HG03045 (cell line): Measurements from ENCODE around the gene CDKN3.
"Not testable (repeated sequence)": the region's sequence is repeated elsewhere in the genome, so short reads cannot be mapped to it uniquely, and the experiment has no call there.

Experiments
- ATAC-seq: cut with Tn5 transposase; IDR thresholded peaks from one replicate; pipeline ENCODE4 v1.9.1; 2021; ENCODE audit warnings: mild to moderate bottlenecking, moderate library complexity; ENCODE audit not compliant: unreplicated experiment

CDKN3 gene

DNA sequence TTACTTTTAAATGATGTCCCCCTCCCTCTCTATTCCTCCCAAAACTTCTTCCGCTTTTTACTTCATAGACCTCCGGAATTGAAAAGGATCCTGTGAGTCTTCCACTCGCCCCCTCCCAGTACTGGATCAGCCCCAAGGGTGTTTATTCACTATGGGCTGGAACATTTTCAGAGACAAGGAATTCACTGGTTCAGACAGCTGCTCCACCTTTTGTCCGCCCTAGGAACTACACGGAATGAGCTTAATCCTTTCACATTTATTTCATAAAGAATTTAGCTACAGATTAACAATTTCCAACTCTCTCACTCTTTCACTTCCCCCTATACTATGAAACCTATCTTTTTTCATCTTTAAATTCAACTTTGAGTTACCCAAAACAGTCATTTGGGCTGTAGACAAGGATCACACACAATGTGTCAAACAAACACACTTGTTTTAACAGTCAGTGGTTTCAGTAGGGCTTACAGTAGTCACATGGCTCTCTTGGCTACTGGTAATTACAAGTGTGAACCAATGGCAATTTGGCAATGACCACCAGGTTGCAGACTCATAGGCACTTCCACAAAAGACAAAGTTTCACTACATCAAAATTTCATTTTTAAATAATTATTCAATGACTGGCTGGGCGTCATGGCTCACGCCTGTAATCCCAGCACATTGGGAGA is 23.8 kb downstream of the CDKN3 start:
- no peak for ATAC-seq

DNA sequence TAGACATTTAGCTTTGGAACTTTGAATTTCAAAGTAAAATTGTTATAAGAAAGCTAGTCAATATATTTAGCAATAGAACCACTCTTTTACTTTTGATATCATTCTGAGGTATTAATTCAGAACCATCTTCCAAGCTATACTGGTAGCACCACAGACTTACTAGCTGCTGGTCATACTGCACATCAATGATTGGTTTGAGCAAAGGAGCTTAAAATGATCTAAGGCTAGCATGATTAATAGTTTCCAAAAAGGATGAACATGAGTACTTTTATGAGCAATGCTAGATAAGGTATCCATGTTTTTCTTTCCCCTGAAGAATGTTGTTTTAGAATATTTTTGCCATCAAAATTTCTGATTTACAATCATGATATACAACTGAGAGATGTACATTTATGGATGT is 27.2 kb downstream of the CDKN3 start:
- no peak for ATAC-seq

DNA sequence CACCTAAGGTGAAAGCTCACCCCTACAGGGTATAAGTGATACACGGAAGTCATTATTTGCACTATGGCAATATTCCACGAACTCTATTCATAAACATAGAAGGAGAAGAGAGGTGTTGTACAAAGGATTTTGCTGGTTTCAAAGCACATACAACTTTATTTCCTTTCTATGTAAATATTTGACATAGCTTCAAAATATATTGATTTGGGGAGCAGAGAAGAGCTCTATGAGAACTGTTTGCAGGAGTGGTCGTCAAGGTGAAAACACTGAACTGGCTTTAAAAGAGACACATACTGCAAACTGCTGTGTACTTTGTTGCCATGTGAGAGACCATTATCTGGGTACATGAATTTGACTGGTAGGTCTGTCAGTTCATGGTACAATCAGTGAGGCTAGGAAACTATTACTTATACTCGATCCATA is 27.7 kb downstream of the CDKN3 start:
- ATAC-seq, result no peak

DNA sequence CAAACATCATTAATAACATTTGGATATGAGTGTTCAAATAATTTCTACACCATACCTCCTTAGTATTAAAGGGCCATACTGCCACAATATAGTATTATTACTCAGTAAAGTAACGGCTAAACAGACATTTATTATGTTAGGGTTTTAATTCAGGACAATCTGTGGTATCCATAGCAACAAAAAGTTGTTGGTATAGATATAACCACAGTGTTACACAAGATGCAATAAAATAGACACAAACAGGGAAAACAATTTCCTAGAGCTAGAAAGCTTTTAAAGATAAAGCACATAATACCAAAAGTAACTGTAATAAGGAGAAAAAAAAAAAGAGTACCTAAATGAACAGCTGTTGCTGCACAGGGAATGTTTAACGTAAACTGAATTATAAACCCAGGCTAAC is 28.3 kb downstream of the CDKN3 start:
- ATAC-seq, result no peak

DNA sequence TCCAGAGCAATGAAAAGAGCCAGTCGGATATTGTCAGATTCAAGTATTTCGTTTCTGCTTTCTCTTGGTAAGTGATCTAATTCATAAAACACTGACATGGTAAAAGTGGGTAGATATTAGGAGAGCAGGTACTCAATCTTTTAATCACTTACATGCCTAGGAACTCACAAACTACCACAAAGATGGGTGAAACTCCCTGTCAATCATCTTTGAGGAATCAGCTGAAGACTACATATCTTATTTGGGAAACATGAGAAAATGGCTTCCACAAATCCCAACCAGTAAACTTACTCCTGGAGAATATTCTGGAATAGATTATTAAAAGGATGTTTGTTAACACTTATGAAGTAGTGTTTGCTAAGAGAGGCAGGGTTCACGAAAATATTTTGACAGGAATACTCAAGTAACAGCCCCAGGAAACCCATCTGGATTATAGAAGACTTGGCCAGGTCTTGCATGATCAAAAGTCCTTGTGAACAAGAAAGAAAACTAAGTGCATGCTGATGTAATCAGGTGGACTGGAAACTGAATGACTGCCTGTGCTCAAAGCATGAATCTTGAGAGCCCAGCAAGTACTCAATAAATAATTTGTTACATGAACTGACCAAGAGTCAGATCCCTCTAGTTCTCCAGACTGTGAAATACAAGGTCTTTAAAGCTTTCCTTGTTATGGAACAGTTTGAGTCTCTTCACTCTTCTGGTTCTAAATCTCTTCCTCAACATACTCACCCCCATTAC is 28.9 kb downstream of the CDKN3 start:
- no peak for ATAC-seq

DNA sequence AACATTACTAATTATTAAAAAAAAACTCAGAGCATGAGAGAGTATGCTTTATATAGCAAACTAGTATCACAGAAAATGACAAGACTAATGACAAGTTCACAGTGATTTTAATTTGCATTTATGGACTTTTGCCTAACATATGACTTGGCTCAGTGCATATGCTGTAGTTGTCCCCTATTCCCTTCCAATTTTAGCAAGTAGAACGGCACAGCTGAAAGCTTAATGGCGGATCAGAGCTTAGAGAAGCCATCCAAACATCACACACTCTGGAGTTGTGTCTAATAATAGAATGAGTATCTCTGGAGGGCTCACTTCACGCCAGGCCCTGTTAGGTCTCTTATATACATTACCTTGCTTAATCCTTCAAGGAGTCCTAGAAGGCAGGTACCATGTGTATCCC is 31.1 kb downstream of the CDKN3 start:
- no peak for ATAC-seq

DNA sequence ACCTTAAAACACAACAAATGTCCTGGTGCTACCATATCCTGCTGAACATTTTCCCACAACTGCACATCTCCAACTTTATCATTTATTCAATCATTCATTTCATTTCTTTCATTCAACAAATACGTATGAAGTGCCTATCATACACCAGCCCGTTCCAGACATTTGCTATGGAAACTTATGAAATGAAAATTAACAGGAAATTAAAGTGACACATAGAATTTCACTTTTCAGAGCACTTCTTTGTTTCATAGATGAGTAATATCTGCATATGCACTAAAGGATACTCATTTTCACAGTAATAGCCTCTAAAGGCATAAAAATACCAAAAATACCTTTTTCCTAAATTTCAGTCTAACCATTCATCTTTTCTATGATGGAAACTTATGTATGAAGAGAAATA is 31.7 kb downstream of the CDKN3 start:
- ATAC-seq, result no peak

DNA sequence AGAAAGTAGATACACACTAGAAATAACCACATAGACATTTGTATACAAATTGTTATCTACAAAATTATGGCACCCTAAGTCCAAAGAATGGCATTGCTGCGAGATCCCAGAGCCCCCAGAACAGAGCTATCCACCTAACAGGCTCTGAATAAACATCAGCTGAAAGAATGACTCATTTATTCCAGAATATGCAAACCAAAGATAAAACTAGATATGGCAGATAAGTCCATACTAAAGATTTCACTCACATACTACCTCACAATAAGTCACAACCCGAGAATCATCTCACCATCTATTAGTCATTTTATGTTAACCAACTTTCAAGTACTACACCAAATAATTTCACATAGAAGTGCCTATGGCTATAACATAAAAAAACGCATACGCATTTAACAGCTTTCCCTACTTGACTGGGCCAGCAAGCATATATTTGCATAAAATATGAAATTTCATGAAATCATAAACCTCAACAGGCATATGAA is 38.7 kb downstream of the CDKN3 start:
- no peak for ATAC-seq

DNA sequence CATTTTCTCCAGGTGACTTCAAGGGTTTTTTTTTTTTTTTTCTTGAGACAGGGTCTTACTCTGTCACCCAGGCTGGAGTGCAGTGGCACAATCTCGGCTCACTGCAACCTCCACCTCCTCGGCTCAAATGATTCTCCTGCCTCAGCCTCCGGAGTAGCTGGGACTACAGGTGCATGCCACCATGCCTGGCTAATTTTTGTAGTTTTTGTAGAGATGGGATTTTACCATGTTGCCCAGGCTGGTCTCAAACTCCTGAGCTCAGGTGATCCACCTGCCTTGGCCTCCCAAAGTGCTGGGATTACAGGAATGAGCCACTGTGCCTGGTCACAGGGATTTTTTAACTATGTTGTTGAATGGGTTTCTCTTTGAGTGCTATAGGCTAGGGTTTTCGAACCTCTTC is 41.1 kb downstream of the CDKN3 start:
- not testable (repeated sequence) for ATAC-seq

DNA sequence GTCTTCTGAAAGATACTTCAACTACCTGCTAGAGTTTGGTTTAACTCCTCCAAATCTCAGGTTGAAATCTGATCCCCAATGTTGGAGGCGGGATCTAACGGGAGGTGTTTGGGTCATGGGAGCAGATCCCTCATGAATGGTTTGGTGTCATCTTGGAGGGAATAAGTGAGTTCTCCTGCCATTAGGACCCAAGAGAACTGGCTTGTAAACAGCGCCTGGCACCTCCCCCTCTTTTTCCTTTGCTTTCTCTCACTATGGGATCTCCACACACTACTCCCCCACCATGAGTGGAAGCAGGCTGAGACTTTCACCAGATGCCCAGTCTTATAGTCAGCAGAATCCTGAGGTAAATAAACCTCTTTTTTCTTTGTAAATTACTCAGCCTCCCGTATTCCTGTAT is 41.9 kb downstream of the CDKN3 start:
- no peak for ATAC-seq

DNA sequence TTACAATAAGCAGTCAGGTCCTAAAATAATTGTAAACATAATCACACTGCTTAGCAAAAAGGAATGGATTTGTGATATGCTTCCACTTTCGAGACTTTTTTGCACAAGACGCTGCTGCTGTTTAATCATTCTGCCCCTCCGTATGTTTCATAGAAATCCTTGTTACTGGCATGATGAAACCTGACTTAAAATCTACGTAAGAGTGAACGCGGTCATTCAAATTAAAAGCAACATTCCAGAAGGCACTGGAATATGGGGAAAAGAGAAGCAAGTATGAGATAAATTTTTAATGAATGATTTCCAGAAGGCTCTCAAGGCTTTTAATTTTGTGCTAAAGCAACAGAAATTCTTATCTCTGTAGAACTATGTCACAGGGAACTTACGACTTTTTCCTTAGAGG is 43.2 kb downstream of the CDKN3 start:
- ATAC-seq, result no peak

DNA sequence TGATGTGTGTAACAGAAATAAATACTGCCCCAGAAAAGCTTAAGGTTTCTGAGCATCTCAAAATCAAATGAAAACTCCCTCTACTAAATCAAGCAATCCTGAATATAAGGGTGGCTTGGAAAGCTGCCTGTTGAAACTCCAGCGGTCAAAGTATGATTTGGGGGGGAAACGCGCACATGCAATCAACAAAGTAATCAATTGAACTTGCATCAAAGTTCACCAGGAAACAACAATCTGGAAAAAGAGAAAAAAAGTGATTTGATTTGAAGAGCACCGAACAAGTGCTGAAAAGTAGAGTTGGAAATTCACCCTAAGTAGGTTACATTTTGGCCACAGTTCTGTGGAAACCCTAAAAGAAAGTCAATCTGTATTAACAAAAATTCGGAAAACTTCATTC is 43.7 kb downstream of the CDKN3 start:
- no peak for ATAC-seq

DNA sequence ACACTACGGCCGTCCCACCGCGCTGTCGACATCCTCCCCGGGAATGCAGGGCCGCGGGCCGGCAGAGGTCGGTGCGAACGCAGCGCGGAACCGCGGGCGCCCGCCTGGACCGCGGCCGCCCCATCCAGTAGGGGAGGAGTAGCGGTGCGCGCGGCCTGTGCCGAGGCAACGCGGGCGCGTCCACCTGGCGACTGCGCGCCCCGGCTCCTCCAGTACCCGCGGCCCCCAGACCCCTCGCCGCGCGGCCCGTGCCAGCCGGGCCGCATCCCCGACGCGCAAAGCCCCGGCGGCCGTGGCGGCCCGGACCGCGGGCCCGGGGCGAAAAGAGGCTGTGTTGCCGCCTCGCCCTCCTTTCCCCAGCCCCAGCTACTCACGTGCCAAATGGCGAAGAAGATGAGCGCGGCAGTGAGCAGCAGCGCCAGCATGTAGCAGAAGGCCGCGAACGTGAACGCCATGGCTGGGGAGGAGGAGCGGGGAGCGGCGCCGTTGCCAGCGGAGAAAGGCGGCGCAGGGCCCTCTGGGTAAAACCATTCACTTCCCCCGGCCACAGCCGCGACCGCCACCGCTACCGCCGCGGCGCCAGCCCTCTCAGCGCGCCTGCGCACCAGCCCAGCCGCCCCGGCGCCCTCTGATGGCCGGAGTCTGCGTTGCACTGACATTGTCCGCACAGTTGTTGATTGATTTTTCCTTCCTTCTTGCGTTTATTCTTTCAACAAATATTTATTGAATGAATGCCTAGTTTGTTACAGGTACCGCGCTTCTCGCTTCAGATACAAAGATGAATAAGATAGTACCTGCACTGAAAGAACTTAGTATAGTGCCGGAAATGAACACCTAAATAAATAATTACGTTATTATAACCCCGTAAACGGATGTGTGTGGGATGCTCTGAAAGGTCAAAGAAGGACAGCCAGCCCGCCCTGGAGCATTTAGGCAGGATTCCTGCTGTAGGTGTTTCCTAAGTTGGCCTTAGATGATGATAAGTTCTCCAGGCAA is 44.4 kb downstream of the CDKN3 start, which contains the start of gene CNIH1:
Gene CNIH1 (minus strand): TSS at position 502 of the 996 bp plus-strand sequence. CDS start 47 bp downstream, at position 455.
- peak; percentile 97 for ATAC-seq

DNA sequence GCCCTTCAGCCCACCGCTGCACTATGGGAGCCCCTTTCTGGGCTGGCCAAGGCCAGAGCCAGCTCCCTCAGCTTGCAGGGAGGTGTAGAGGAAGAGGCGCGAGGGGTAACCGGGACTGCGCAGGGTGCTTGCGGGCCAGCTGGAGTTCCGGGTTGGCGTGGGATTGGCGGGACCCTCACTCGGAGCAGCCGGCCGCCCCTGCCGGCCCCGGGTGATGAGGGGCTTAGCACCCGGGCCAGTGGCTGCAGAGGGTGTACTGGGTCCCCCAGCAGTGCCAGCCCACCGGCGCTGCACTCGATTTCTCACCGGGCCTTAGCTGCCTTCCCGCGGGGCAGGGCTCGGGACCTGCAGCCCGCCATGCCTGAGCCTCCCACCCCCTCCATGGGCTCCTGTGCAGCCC is 46.2 kb downstream of the CDKN3 start:
- ATAC-seq, result not testable (repeated sequence)

DNA sequence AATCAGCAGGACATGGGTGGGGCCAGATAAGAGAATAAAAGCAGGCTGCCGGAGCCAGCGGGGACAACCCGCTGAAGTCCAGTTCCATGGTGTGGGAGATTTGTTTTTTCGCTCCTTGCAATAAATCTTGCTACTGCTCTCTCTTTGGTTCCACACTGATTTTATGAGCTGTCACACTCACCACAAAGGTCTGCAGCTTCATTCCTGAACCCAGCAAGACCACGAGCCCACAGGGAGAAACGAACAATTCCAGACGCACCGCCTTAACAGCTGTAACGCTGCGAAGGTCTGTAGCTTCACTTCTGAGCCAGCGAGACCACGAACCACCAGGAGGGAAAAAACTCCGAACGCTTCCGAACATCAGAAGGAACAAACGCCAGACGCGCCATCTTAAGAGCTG is 47.2 kb downstream of the CDKN3 start:
- no peak for ATAC-seq

DNA sequence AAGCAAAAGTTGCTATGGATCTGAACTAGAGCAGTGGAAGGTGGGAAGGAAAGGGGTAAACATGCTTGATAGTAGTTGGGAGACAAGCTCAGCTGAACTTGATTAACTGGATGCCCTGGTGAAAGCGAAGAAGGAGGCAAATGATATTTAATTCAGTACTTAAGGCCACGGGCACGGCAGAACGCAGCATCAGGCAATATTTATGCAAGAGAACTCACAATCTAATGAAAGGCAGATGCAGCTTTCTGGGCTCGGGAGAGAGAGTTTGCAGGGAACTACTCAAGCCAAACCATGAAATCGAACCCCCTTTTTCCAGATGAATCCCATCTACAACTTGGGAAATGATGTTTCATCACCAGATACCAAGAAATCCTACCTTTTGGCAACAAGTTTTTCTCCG is 47.9 kb downstream of the CDKN3 start:
- no peak for ATAC-seq

DNA sequence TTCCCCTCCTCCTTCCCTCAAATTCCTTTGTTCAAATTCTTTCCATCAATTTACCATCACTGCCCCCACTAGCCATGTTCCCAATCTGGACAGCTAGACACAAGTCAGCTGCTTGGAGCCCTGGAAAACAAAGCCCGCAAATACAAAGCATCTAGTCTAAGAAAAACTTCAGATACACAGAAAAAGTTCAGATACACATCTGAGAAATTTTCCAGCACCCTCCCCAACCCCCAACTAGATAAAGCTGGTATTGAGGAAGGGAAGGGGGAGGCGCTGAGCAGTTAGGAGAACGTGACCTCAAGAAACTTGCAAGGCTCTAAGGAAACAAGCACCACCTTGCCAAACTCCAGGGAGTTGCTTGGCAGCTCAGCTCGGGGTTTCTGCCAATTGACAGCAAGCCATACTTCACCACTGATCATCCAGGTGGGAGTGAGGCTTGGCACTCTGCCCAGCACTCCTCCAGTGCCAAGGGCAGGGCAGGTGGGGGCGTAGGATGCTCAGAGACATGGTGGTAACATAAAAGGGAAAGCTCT is 49.4 kb downstream of the CDKN3 start:
- ATAC-seq, result no peak

DNA sequence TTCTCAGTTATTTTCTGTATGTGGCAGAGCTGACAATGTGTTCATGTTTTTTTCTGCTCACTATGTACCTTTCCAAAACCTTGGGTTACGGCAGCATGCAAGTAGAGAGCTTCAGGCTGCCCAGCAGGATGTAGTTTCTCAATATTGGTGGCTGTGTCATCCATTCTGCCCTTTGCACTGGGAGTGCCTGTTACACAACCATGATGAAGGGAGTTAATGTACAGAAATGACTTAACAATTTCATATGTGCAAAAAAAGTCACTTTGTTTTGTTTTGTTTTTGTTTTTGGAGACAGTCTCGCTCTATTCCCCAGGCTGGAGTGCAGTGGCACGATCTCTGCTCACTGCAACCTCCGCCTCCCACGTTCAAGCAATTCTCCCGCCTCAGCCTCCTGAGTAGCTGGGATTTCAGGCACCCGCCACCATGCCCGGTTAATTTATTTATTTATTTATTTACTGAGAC is 50.5 kb downstream of the CDKN3 start:
- no peak for ATAC-seq

DNA sequence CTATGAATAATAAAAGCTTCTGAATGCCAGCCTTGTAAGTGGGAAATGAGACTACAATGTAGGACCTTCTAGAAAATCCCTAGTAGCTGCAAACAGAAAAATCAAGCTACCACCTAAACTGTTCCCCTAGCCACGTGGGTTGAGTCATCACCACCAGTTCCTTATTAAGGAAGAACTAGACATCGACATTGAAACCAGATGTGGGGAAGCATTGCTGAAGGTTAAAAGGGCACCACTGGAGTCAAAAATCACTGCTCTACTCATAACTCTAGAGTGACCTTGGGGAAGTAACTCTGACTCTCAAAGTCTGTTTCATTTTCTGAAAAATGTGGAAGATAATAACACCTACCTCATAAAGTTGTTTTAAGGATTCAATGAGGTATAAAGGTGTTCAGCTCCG is 53.7 kb downstream of the CDKN3 start:
- no peak for ATAC-seq

DNA sequence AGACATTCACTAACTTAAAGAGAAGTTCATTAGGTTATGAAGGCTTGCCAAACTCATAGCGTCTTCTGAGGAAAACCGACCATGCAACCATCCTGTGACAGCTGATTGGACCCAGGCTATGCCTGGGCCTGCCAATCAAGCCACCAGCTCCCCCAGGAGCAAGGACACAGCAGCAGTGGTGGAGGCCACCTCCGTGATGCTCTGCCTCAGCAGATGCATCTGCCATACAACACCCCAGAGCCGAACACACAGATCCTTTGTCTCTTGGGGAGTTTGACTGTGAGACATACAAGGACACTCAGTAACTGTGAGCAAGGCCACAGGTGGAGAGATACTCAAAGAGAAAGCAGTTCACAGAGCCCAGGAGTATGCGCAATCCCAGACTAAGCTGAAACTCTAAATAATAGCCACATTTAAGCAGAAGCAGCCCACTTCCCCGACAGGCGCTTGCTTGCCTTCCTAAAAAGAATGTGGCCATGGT is 54.4 kb downstream of the CDKN3 start:
- ATAC-seq, result no peak

DNA sequence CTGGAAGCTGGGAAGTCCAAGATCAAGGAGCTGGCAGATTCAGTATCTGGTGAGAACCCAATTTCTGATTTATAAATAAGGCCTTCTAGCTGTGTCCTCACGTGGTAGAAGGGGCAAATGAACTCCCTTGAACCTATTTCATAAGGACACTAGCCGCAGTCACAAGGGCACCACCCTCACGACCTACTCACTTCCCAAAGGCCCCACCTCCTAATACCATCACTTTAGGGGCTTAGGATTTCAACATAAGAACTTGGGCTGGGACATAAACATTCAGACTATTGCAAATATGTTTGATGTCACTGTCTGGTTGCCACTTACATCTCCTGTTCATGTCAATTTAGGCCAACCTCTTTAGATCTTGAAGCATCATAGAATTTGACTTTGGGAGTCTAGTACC is 55.2 kb downstream of the CDKN3 start:
- ATAC-seq, result no peak
